NT2/D1 (cell line): Measurements from ENCODE around the gene HDHD3.

Experiments
- DNase-seq: peaks from one replicate; pipeline ENCODE4 v3.0.0-alpha.2; 2011; ENCODE audit warnings: low read depth, low spot score
- H3K27me3 ChIP-seq: 2 replicates; pipeline ENCODE4 v1.6.0; 2011; ENCODE audit warnings: mild to moderate bottlenecking; ENCODE audit not compliant: insufficient read length, insufficient read depth
- H3K36me3 ChIP-seq: 2 replicates; pipeline ENCODE4 v1.6.1; 2011; ENCODE audit warnings: mild to moderate bottlenecking, low read length, mixed read lengths; ENCODE audit not compliant: insufficient read depth, insufficient read length
- H3K4me1 ChIP-seq: 2 replicates; pipeline ENCODE4 v1.5.1; 2011; ENCODE audit not compliant: insufficient read depth, insufficient read length
- H3K4me3 ChIP-seq: 2 replicates; pipeline ENCODE4 v1.5.1; 2011; ENCODE audit warnings: low read depth; ENCODE audit not compliant: insufficient read length
- H3K9ac ChIP-seq: 2 replicates; pipeline ENCODE4 v1.6.0; 2011; ENCODE audit warnings: low read depth; ENCODE audit not compliant: insufficient read length
- H3K9me3 ChIP-seq: 2 replicates; pipeline ENCODE4 v1.5.1; 2011; ENCODE audit warnings: mild to moderate bottlenecking, low read length; ENCODE audit not compliant: insufficient read depth
- SUZ12 ChIP-seq: IDR thresholded peaks from 2 replicates; pipeline ENCODE4 v1.6.1; 2011; ENCODE audit not compliant: insufficient read length, insufficient read depth; ENCODE audit errors: extremely low read depth
- YY1 ChIP-seq: IDR thresholded peaks from 2 replicates; pipeline ENCODE4 v1.6.1; 2011; ENCODE audit not compliant: insufficient read length, insufficient read depth
- ZNF274 ChIP-seq: IDR thresholded peaks from 2 replicates; pipeline ENCODE4 v1.6.1; 2011; ENCODE audit warnings: mild to moderate bottlenecking, low read depth, low read length

Gene HDHD3

DNA sequence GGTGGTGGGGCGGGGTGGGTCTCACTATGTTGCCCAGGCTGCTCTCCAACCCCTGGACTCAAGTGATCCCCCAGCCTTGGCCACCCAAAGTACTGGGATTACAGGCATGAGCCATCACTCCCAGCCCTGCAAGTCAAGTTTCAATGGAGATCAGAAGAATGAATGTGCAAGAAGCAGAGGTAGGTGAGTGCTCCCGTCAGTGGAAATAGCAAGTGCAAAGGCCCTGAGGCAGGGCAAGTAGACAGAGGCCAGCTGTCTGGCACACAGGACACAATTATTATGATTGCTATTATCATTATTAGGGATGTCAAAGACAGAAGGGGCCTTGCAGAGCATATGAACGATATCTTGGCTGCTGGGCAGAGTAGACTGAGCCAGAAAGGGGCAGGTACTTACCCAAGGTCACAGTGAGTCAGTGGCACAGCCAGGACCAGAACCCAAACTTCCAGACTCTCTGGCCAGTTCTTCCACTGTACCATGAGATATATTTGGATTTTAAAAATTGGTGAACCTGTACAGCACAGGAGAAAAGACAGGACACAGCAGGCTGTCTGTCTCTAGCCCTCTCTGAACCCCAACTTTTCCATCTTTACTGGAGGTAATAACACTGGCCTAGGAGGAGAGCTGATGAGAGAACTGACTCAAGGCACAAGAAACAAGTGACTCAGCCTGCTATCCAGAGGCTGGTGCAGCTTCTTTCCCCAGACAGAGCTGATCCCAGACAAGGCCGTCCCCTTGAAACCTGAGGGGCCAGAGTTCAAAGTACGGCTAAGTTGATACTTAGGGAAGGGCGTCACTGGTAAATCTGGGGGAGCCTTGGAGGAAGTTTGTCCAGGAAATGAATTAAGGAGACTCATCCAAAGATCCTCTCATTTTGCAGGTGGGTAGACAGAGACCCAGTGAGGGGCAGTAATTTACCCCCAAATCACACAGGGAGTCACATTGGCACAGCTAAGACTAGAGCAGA is 1.4 kb downstream of the HDHD3 start:
- H3K36me3 ChIP-seq, result peaks cover 37% of the 10 kb centered on the region
- H3K9ac ChIP-seq, result peak overlapping the region; percentile 68
- no peaks in the 10 kb centered on the region for H3K27me3 ChIP-seq
- H3K4me1 ChIP-seq, result peaks cover 14% of the 10 kb centered on the region
- no peak for DNase-seq
- no peaks in the 10 kb centered on the region for H3K9me3 ChIP-seq
- H3K4me3 ChIP-seq, result peak overlapping the region; percentile 86
- no peak for TF ChIP-seq ZNF274
- TF ChIP-seq SUZ12, result no peak
- TF ChIP-seq YY1, result no peak

DNA sequence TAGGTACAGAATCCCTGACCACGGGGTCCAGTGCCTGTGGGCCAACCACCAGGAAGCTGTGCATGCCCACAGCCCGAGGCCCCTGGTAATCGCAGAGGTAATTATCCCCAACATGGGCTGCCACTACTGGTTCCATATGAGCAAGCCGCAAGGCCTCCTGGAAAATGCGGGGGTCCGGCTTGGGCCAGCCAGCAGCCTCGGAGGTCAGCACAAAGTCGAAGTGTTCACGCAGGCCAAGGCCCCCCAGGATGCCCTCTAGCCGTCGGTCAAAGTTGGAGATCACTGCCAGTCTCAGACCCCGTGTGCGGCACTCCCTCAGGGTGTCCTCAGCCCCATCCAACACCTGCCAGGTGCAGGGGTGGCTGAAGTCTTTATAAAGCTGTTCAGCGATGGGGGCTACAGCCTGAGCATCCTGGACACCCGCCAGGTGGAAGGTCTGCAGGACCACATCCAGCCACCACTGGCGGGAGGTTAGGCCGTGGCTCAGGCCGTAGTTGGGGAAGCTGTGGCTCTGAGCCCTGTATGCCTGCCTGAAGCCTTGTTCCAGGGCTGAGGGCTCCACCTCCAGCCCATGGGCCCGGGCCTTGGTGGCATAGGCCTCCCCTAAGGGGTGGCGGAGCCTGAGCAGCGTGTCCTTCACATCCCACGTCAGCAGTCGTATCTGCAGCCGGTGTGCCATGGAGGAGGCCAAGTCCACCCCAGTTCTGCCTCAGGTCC is 3.0 kb downstream of the HDHD3 start:
- no peaks in the 10 kb centered on the region for H3K9me3 ChIP-seq
- H3K4me3 ChIP-seq, result no peak overlapping the region
- peaks cover 37% of the 10 kb centered on the region for H3K36me3 ChIP-seq
- DNase-seq, result no peak
- H3K9ac ChIP-seq, result peak overlapping the region; percentile 26
- no peak for TF ChIP-seq ZNF274
- H3K27me3 ChIP-seq, result no peaks in the 10 kb centered on the region
- peaks cover 19% of the 10 kb centered on the region for H3K4me1 ChIP-seq

GRCh38 chr9:113373256-113373655 is 3.5 kb downstream of the HDHD3 start:
- Histone ChIP-seq H3K36me3 (peaks cover 37% of the 10 kb centered on the region), H3K4me1 (peaks cover 19% of the 10 kb centered on the region)
- no peak for TF ChIP-seq ZNF274
- no peak for TF ChIP-seq YY1
- TF ChIP-seq SUZ12, result no peak

GRCh38 chr9:113372059-113372458 is 4.7 kb downstream of the HDHD3 start:
- Histone ChIP-seq H3K4me1 (peaks cover 19% of the 10 kb centered on the region), H3K9me3 (no peaks in the 10 kb centered on the region), H3K36me3 (peaks cover 37% of the 10 kb centered on the region), H3K27me3 (no peaks in the 10 kb centered on the region), H3K4me3 (no peak overlapping the region), H3K9ac (no peak overlapping the region)
- TF ChIP-seq SUZ12 (no peak), ZNF274 (no peak), YY1 (no peak)
- DNase-seq, result no peak

More at GRCh38 chr9:113373256-113373655, 3.5 kb downstream of the HDHD3 start:
- no peaks in the 10 kb centered on the region for H3K27me3 ChIP-seq
- H3K9ac ChIP-seq, result peak overlapping the region; percentile 26
- no peak for DNase-seq
- no peak overlapping the region for H3K4me3 ChIP-seq
- no peaks in the 10 kb centered on the region for H3K9me3 ChIP-seq

- no peak for TF ChIP-seq SUZ12
- no peak for TF ChIP-seq YY1
- TF ChIP-seq ZNF274, result no peak
- H3K9me3 ChIP-seq, result no peaks in the 10 kb centered on the region
- H3K9ac ChIP-seq, result no peak overlapping the region
- H3K27me3 ChIP-seq, result no peaks in the 10 kb centered on the region
- no peak overlapping the region for H3K4me3 ChIP-seq
- H3K36me3 ChIP-seq, result peaks cover 37% of the 10 kb centered on the region
- DNase-seq, result no peak
- H3K4me1 ChIP-seq, result peaks cover 19% of the 10 kb centered on the region
Observed at GRCh38 chr9:113370806-113371325, 5.9 kb downstream of the HDHD3 start.

DNA sequence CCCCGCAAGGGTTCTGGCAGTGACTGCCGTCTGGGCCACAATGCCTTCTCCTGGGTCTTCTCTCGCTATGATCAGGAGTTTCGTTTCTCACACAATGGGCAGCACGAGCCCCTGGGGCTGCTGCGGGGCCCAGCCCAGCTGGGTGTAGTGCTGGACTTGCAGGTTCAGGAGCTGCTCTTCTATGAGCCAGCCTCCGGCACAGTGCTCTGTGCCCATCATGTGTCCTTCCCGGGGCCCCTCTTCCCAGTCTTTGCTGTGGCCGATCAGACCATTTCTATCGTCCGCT is 7.0 kb downstream of the HDHD3 start:
- no peaks in the 10 kb centered on the region for H3K9me3 ChIP-seq
- no peak overlapping the region for H3K9ac ChIP-seq
- peaks cover 28% of the 10 kb centered on the region for H3K36me3 ChIP-seq
- DNase-seq, result no peak
- peaks cover 15% of the 10 kb centered on the region for H3K4me1 ChIP-seq
- no peak overlapping the region for H3K4me3 ChIP-seq
- no peak for TF ChIP-seq ZNF274
- TF ChIP-seq YY1, result no peak
- no peak for TF ChIP-seq SUZ12
- no peaks in the 10 kb centered on the region for H3K27me3 ChIP-seq

DNA sequence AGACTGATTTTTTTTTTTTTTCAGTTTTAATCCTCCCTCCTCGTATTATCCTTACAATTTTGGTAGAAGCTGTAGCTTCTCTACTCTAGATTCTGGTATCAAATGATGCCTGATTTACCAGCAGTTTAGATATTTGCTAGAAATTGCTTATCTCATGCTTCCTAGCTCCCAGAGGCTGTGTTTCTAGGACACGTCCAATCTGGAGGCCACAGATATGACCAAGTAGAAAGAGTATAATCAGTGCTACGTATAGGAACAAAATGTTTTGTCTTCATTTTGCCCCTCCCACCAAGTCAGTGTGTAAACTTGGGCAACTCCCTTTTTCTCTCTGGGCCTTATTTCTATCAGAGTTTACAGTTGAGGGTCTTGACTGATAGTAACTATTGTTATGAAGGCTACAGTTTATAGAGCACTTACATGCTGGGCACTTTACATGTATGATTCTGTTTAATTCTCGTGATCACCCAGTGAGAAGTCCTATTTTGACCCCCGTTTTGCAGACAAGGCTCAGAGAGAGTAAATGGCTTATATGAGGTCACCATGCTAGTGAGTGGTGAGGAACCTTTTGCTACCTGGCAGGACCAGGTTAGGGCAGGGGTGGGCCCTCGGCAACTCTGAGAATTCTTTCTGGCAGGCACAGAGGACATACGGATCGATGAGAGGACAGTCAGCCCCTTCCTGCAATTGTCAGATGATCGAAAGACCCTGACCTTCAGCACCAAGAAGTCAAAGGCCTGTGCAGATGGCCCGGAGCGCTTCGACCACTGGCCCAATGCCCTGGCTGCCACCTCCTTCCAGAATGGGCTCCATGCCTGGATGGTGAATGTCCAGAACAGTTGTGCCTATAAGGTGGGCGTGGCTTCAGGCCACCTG is 7.6 kb downstream of the HDHD3 start:
- Histone ChIP-seq H3K4me3 (no peak overlapping the region), H3K9ac (no peak overlapping the region), H3K9me3 (no peaks in the 10 kb centered on the region), H3K4me1 (peaks cover 15% of the 10 kb centered on the region), H3K27me3 (no peaks in the 10 kb centered on the region), H3K36me3 (peaks cover 23% of the 10 kb centered on the region)
- TF ChIP-seq SUZ12 (no peak), YY1 (no peak), ZNF274 (no peak)
- DNase-seq, result no peak
